G401.6 (cell line): ENCODE data around the gene AGBL3.
"Not testable (repeated sequence)": the region's sequence is repeated elsewhere in the genome, so short reads cannot be mapped to it uniquely, and the experiment has no call there.

ENCODE experiments used
- FAIRE-seq: peaks from 2 replicates; lab custom pipeline; 2012; peaks lifted over from hg19 to GRCh38; lab: Jason Lieb, UNC

The AGBL3 gene

DNA sequence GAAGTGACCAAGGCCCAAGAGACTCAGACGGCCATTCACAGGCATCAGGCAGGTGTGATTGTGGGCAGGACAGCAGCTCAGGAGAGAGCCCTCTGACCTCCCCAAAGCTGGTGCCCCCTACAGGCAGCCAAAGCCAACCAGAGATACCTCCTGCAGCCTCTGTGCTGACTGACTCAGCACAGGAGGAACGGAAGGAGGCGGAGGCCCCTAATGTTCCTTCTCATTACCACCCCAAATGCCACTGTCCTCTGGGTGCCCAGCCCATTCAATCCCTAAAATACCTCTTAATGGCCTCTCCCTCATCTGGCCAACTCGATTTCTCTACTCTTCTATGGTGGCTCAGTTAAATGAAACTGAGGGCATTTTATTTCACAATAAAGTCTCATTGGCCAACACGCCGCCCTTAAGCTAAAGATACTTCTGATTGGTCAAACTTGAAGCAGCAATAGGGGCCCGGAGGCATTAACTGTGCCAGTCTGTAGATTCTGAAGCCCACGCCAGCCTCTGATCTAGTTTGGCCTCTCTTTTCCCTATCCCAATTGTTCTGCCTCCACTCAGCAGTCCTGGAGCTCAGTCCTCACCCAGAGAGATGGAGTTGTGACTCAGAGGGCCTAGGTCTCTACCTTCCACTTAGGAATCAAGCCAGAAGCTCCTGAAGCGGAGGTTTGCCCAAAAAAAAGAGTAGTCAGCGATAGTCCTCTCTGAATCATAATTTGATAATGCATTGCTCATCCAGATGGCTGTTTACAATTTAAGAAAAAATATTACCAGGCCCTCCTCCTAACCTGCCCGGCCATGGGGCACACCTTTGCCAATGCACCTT lies 183.0 kb downstream of the AGBL3 start:
- no peak for FAIRE-seq

DNA sequence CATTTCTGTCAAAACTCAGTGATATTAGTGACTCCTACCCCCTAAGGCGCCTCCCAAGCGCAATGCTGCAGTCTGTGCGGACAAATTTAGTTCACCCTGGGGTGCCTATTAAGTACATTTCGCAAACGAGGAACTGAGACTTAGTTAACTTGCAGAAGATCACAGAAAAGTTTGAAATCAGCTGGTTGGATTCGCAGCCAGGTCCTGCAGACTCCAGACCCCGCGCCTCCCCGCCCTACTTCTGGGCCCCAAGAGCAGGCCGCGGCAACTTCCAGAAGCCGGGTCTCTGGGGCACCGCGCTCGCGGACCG lies 183.6 kb downstream of the AGBL3 start:
- FAIRE-seq, result no peak

DNA sequence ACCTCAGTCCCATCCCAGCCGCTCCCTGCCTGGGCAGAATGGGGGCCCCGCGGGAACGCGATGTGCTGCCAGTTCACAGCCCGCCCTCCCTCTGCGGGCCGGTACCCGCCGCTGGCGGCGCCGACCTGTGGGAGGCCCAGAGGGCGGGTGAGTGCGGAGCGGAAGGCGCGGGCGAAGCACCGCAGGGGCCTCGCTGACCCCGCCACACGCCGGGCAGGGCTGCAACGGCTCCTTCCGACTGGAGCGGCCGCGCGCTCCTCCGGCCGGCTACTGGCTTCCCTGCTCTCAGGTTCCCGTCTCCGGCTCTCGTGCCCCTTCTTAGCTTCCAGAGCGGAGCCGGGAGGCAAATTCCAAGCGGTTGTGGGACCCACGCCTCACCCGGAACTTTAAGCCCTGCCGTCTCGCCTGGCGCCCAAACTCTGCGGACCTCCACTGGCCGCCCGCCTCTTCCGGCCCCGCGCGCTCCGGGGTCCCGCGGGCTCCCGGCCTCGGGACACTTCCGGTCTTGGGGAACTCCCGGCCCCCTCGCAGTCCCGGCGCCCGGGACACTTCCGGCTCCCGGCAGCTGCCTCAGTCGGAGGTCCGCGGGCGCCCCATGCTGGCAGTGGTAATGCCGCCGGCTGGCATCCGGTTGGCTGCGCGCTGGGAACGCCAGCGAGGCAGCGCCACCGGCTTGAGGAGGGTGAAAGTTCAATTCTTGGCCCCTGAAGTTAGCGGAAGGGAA lies 184.1 kb downstream of the AGBL3 start, which contains the start of gene CYREN:
Gene CYREN (minus strand): TSS at position 434 of the 724 bp plus-strand sequence. CDS start 1,785 bp downstream, outside the sequence.
- no peak for FAIRE-seq

DNA sequence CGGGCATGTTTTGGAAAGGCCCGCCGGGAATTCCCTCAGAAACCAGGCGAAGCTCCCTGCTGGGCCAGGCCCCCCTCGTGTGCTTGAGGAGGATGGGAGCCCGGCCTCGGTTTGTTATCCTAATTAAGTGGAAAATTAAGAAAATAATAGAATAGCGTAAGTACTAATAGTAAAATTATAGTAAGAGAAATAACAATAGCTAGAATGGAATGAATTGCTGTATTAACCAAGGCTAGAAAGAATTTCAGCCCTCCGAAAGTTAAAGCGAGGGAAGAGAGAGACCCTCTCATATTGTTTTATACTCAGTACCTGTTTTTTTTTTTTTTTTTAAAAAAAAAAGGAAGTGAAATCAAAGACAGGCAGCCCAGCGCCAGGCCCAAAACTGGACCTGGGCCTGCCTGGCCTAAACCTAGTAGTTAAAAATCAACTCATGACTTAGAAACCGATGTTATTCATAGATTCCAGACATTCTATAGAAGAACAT lies 184.7 kb downstream of the AGBL3 start:
- FAIRE-seq, result not testable (repeated sequence)

DNA sequence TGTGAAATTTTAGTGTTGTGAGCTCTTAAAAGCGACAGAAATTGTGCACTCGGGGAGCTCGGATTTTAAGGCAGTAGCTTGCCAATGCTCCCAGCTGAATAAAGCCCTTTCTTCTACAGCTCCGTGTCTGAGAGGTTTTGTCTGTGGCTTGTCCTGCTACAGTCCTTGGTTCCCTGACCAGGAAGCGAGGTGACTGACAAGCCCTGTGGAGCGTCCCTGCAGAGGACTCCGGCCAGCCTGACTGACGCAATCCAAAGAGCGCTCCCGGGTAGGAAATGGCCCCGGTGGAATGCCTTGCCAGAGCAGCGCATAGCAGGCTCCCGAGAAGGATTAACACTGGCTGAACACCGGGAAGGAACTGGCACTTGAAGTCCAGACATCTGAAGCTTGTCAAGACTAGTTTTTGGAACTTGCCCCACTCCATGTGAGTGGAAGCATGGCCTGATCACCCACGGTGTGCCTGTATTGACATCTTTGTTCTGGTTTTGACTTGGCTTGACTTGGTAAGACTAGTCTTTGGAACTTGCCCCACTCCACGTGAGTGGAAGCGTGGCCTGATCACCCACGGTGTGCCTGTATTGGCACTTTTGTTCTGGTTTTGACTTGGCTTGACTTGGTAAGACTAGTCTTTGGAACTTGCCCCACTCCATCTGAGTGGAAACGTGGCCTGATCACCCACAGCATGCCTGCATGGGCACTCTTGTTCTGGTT lies 185.4 kb downstream of the AGBL3 start:
- not testable (repeated sequence) for FAIRE-seq

DNA sequence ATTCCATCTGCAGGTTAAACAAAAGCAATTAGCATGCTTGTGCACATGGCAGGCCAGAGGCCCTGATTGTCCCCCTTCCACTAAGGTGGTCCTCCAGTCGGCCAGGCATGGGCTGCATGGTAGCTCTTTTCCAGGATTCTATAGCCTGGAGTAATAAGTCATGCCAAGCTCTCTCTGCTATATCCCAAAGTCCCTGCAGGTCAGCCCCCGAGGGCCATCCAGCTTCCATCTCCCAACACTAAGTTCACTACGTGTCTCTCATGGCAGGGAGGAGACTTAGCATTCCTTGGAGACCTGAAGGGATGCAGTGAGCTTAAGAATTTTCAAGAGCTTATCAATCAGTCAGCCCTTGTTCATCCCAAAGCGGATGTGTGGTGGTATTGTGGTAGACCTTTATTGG lies 187.6 kb downstream of the AGBL3 start:
- not testable (repeated sequence) for FAIRE-seq

DNA sequence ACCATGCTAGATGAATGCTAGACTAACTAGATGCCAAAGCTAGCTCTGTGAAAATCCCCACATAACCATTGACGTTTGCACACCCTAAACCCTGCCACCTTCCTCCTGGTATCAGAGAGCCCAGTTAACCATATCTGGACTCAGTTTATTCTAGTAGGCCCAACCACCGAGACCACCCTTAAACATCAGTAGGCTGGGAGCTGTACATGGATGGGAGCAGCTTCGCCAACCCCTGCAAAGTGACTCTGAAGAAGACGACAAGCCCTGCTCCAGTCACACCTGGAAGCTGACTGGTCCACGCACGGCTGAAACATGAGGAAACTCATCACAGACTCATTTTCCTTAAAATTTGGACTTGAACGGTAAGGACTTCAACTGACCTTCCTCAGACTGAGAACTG lies 188.6 kb downstream of the AGBL3 start:
- FAIRE-seq, result no peak

DNA sequence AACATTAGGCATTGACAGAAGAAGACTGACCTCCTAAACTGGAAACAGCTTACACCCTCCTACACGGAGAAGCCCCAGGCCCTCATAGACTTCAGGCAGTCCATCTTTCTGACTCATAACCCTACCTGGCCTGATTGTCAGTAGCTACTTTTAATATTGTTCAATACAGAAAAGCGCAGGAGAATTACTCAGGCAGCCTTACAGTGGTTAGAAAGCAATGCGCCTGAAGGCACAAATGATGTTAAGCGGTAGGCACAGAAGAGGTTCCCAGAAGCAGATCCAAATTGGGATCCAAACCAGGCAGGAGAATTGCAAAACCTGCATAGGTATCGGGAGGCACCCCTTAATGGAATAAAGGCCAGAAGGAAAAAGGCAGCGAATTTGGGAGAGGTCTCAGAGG lies 189.6 kb downstream of the AGBL3 start:
- no peak for FAIRE-seq

DNA sequence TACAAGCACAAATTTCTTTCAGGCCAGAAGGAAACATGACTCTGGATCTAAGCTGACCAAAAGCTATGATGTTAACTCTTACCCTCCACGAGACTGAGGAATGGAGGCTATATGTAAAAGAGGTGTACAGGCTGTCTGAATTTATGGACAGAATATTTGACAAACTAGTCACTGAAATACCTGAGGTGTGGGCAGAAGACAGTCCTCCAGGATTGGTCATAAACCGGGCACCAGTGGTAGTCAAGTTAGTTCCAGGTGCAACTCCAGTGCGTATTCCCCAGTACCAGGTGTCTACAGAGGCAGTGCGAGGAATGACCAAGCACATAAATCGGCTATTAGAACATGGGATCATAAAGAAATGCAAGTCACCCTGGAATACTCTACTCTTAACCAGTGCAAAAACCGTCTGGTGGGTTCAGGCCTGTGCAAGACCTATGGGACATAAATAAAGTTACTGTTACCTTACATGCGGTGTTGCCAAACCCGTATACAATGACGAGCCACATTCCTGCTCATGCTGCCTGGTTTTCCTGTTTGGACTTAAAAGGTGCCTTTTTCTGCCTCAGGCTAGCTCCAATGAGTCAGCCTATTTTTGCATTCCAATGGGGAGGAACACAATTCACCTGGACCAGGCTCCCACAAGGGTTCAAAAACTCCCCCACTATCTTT lies 190.9 kb downstream of the AGBL3 start:
- no peak for FAIRE-seq

DNA sequence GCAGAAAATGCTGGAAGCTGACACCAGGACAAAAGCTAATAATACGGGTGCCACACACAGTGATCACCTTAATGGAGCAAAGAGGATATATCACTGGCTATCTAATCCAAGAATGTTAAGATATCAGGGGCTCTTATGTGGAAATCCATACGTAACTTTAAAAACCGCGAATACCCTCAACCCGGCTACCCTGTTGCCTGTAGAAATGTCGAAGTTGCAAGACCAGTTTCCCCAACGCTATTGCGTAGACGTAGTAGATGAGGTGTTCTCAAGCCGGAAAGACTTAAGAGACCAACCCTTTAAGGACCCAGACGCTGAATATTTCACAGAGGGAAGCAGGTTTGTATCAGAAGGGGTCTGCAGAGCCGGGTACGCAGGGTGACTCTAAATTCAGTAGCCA lies 192.1 kb downstream of the AGBL3 start:
- no peak for FAIRE-seq

DNA sequence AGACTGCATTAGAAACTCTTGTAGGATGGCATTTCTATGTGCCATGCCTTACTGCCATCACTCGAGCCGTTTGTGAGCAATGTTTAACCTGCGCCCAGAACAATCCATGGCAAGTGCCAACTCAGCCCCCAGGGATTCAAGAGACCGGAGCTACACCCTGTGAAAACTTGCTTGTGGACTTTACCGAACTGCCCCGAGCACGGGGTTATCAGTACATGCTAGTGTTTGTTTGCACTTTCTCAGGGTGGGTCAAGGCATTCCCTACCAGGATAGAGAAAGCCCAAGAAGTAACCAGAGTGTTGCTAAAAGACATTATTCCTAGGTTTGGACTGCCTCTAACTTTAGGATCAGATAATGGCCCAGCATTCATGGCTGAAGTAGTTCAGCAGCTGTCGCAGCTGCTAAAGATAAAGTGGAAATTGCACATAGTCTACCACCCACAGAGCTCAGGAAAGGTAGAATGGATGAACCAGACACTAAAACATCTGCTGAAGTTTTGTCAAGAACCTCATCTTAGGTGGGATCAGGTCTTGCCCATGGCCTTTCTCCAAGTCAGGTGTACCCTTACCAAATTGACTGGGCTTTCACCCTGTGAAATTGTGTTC lies 193.1 kb downstream of the AGBL3 start:
- no peak for FAIRE-seq

DNA sequence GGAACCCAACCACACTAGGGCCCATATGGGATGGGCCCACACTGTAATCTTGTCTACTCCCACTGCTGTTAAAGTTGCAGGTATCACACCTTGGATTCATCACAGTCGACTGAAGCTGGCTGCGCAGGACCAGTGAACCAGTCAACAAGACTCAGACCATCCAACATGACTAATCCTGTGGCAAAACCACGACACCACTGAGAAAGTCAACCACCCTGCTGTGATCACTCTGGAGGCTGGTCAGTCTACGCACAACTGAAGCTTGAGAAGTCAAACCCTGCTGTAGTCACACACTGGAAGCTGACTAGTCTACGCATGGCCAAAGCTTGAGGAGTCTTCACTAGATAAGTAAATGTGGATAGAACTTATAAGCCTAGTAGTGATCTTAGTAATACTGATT lies 193.8 kb downstream of the AGBL3 start:
- FAIRE-seq, result no peak

DNA sequence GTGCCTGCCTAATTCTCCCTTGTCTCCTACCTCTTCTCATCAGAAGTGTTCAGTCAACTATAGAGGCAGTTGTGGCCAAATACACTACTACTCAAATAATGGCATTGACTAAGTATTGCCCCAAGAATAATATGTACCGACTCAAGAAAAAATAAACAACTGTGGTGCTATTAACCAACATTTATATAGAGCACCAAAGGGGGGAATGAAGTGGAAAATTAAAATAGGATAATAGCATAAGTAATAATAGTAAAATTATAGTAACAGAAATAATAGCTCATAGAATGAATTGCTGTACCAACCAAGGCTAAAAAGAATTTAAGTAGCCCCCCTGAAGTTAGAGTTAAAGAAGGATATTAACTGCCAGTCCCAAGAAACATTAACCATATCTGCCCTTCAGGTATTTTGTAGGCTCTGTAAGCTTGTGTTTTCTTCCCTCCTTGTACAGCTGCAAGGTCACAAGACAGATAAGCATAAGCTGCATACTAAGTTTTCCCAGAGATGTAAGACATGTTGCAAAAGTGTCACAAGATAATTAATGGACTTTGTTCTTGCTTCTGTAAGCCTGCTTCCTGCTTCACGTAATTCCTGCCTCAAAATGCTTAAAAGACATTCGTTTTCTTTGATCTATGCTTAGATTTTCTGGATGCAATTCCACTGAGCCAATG lies 195.1 kb downstream of the AGBL3 start:
- FAIRE-seq, result no peak

DNA sequence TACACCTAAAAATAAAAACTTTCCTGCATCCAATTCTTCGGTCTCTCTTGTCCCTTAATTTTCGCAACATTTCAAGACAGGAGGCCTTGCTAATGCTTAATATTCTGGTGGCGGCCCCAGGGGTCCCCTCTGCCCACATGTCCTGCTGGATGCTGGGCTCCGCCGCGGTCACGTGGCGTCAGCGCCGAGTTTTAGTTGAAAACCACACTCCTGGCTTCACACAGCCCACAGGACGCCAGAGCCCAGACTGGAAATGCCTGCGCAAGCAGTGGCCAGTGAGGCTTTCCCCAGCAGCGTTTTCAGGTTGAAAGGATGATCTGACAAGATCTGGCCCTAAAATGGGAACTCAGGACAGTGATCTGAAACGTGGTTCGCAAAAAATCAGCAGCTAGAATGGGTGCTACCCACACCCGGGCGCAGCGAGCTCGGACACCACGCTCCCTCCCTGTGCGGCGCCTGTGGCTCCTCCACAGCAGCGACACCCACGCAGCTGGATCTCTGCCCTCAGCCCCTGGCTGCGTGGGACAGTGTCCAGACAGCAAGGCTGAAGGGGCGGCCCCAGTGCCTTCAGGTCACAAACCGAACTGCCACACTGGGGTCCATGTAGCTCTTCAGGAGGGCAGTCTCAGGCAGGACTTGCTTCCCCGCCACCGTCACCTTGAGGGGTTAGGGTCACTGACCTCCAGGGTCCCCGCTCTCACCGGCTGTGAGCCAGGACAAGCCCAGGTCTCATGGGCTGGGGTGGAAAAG lies 195.8 kb downstream of the AGBL3 start:
- no peak for FAIRE-seq

DNA sequence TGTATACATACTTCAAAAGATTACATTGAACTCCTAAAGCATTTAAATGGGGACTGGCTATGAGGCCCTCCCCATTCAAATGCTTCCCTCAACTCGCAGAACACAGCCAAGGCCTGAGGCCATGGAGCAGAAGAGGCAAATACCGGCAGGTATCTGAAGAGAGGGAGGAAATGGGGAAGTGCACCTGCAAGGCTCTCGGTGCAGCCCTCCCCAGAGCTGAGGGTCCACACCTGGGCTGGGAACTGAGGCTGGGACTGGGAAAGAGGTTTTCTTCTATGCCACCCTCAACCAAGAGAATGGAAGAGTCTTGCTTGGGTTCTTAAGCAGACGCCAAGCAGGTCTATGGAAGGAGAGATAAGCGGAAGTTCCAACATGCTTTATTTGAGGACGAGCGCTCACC lies 197.2 kb downstream of the AGBL3 start:
- no peak for FAIRE-seq

DNA sequence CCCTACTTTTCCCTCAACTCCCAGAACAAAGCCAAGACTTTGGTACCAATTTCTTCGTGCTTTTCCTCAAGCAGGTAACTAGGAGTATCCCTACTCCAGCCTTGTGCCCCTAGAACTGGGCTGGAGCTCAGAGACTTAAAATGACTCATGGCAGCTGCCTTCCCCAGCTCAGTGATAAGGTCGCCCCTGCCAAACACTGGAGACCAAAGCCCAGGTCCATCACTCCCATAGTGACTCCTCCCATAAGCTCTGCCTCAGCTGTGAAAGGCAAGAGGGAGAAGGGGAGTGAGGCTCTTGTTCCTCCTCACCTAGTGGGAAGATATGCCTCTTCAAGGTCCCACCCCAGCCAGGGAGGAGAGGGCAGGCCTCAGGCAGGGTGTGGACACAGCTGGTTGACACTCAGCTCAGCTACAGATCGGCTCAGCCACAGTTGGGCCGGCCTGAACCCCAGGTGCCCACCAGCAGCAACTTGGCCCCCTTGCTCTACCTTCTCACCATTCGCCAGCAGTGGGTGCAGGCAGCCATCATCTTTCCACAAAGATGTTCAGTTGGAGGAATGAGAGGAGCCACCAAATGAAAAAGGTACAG lies 198.0 kb downstream of the AGBL3 start:
- FAIRE-seq, result no peak
